Stimulated activated CD8-positive, alpha-beta memory T cell treated with anti-CD3 and anti-CD28 coated beads, Interleukin-7, amount 100 ng/mL, for 1 hour (primary cell): Measurements from ENCODE around the gene PCARE.
"Not testable (repeated sequence)": the region's sequence is repeated elsewhere in the genome, so short reads cannot be mapped to it uniquely, and the experiment has no call there.

Experiments
- DNase-seq, 2 donors: peaks; one replicate each; pipeline ENCODE4 v3.0.0-alpha.2; 2020; ENCODE audit warnings: low read depth in 2 of 2

Gene PCARE

DNA sequence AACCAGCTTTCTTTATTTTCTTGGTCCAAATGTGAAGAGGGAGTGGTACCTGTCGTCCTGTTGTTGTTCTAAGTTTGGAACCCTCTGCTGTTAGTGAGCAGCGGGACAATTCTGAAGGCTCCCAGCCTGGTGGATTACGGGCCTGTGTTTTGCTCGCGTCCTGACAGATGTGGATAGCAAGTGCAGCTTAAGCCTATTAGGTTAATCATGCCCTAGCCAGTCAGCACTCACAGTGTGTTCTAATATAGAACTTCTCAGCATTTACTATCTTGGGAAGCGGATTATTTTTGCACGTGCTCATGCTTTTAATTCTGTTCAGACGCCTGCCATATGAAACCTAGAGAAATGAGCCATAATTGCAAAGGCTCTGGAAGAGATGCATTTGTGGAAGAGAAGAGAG is at the start of gene PCARE:
Gene PCARE, minus strand, starts transcription at position 113 of the 400 bp plus-strand sequence. CDS start 262 bp downstream, outside the sequence.
- no peak for DNase-seq

DNA sequence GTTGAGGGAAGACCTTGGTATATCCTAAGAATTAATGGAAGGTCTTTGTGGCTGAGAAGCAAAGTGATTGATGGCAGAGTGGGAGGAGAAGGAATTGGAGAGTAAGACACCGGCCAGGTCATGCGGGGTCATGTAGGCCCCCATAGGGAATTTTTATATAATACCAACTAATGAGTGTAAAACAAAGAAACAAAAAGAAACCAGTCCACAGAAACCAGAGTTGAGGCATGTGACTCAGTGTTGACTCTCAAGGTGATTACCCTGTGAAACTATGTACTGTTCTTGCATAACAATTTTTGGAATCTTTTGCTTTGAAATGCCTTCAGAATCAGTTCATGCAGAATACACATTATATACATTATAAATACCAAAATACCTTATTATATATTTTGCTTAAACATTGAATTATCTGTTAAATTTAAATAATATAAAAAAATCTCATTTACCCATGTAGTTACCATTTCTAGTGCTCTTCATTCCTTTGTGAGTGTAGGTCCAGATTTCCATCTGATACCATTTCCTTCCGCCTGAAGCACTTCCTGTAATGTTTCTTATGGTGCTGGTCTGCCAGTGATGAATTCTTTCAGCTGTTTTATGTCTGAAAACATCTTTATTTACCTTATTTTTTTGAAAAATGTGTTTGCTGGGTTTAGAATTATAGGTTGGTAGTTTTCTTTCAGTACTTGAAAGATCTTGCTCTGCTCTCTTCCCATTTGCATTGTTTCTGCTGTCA is 49.5 kb upstream of the PCARE start:
- DNase-seq: no peak

DNA sequence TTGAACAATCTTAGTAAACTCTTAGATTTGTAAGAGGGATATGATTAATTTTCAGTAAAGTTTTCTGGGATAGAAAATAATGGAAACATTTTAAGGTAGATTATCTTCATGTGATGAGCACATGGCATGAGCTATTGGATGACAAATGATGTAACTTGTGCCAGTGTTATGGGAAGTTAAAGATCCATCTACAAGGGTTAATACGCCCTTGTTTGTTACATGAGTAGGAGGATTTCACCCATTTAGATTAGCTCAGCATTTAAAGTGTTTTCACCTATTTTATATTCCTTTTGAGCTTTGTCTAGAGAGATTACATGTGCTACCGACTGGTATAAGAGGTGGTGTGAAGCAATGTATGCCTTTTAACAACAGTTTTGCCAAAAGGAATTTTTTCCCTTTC is 46.5 kb upstream of the PCARE start:
- DNase-seq: no peak

DNA sequence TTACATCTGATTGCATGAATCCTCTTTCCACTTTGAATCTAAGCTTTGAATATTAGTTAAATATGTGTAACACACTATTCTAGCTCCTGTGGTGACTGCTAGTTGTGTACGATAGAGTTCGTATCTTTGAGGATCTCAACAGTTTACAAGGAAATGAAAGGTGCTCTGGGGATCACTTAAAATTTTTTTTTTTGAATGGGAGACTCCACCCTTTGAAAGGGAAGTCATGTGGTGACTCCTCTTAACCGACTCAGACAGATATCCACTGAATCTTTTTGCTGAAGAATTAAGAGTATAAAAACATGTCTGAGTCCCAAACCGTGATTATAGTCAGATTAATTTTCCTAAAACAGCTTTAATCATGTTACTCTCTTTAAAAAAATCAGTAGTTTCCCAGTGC is 44.9 kb upstream of the PCARE start:
- no peak for DNase-seq

DNA sequence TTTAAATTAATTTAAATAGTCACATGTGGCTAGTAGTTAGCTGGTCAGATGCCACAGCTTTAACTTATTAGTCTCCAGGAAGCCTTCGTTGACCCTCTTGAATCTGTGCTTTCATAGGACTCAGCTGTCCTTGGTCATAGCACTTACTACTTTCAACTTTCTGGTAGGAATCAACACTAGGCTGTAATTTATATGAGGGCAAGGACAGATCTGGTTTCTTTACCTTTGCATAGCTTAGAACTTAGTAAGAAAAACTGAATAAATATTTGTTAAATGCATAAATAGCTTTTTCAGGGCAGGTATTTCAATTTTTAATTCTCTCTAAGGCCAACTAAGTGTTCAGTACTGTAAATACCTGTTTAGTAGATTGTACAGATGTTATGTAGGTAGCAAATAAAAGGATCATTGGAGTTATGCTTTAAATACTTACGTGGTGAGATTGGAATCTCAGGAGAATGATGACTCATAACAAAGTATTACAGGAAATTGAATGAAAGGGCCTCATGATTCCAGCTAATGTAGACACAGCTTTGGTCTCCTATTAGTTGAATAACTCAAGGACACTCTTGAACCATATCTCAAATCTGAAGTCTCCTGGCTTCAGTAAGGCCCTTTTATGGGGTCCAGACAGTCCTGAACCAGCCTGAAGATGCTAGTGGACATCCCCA is 43.4 kb upstream of the PCARE start:
- no peak for DNase-seq

DNA sequence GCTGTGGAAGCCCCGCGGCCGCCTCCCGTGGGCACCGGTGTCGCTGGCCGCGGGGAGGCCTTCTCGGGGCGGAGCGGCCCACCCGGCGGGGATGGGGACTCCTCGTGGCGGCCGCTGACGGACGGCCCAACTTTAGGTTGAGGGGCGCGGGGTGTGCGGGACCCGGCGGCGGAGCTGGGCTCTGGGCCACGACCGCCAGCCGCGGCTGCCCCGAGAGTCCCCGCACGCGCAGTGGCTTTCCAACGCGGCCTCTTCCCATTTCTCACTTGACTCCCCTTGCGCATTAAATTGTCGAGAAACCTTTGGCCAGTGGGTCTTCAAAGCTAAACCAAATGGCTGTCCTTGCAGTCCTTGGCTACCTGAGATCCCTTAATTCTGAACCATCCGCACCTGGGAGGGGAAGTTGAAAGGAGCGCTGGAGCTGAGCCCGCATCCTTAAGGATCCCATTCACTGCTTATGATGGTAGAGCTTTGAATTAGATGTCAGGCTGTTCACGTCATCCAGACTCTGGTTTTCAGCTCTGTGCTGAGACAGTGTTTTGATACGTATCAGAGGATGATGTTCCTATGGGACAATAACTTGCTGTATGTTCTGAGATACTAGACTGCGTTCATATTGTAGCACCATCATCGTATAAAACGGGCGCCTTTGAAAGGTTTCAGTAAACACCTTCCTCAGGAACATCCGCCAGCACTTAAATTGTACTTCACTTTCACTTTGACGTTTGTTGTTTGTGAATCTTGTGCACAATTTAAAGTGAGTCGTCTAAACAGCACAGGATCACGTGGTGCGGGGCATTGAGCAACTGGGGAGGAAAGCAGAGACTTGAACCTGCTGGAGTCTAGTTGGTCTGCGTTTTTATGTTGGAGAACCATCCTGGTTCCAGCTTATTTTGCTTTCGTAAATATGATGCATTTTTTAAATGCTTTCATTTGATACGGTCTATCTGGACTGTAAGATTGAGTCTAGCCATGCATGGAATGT is 41.8 kb upstream of the PCARE start:
- no peak for DNase-seq

DNA sequence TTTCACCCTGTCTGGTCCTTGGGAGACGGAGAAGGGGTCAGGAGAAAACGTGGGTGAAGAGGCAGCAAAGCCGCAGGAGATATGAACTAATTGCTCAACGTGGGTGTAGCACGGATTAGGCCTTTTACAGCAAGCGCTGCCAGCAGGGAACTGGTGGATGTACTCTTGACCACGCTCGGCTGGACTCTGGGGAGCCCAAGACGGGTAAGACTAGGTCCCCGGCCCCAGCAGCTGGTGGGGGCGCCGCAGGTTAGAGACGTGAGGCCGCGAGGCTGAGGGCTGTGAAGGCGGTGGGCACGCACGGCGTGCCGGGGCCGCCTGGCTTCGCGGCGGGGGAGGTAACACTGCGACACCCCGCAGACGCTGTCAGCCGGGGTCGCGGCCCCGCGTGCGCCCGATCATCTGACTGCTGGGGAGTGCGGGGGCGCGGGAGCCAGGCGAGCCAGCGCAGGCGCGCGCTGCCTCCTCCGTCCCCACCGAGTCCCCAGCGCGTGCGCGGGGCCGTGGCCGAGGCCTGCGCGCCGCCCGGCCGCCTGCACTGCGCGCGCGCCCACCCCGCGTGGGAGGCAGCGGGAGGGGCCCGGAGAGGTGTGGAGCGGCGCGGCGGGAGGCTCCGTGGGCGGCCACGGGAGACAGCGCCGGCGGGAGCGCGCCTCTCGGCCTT is 40.8 kb upstream of the PCARE start, which contains the start of gene CLIP4:
Gene CLIP4, plus strand, starts transcription at position 470 of the 664 bp plus-strand sequence. CDS start 5,974 bp downstream, outside the sequence.
- peak; percentile 46 for DNase-seq

DNA sequence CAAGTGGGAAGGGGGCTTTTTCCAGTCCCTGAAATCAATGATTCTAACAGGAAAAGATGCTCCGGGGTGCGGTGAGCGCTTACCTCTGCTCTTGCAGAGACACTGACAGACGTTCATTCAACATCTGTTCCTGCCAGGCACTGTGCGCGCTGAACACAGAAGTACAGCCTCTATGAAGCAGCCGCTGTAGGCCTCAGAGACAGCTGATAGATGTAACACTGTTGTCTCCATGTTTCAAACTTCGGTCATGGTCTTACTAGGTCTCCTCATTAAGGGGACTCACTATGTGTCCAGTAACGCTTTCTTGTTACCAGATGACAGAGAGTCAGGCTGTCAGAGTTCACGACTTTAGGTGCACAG is 40.2 kb upstream of the PCARE start:
- no peak for DNase-seq

DNA sequence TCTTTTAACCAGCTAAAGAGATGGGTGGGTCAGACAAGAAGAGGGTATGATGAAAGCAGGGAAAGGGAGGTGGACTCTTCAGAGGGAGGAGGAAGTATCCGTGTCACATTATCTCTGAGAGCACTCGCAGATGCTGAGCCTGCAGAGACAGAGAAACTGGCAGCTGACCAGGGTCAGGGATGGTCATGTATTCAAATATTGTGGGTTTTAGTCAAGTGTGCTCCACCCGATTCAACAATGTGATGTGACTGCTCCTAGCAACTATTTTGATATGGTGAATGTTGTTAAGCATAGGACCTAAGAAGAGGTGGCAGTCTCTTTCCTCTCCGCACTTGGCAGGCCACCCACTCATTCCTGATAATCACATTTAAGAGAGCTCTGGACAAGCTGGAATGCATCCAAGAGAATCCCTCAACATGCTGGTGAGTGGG is 39.6 kb upstream of the PCARE start:
- no peak for DNase-seq

DNA sequence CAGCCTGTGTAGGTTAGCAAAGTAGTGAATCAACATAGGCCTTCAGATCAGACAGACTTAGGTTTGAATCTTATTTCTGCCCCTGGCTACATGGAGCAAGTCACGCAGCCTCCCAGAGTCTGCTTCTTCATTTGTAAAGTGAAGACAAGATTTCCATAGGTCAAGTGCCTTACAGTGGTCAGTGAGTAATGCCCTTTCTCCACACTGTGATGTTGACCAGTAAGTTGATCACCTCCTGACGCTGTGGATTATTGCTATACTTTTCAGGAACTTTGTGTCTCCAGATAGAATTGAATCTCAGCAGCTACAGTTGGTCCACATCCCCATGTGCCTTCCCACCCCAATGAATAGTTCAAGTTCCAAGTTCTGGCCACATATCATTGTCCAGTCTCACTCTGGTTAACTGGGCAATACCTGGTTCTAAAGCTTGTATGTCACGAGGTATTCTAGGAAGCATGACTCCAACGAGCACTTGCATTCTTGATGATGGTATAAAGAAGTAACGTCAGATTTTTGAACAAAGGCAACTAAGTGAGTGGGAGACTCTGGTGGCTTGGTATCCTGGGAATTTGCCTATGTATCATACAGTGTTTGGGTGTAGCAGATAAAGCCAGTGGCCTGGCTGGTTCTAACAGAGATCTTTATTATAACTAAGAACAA is 38.8 kb upstream of the PCARE start:
- DNase-seq: no peak

DNA sequence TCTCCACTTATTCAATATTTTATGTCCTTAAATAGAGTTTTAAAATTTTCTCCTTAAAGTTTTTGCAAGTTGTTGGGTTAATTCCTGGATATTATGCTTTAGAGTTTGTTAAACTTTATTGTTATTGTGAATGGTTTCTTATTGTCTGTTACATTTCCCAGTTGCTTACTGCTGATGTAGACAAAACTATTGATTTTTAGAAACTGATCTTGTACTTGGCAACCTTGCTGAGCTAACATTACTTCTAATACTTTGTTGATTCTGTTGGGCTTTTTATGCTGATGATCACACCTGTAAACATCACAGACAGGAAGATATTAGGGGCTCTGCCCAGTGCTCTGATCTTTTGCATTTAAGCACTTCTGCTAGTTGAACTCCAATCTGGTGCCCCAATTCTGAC is 38.1 kb upstream of the PCARE start:
- no peak for DNase-seq

DNA sequence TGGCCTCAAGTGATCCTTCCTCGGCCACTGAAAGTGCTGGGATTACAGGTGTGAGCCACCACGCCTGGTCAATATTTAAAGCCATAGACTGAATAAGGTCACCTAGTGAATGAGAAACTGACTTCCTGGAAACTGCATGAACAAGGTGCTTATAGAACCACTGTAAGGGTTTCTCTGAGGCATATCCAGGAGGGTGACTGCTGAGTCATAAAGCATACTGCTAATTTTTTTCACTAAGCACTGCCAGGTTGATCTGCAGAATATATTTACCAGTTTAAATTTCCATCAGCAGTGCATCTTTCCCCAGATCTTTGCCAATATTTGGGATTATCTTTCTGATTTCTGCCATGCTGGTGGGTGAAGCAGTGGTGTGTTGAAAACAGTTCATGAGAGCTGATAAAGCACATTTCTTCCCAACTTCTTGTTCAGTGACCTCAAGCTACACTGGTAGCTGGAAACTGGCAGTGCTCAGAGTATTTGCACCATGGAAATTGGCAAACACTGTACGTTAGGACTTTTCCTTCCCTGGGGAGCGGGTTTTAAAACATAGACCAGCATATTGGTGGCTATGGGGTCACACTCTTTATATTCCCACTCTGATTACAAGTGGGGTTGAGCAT is 36.7 kb upstream of the PCARE start:
- DNase-seq: no peak

DNA sequence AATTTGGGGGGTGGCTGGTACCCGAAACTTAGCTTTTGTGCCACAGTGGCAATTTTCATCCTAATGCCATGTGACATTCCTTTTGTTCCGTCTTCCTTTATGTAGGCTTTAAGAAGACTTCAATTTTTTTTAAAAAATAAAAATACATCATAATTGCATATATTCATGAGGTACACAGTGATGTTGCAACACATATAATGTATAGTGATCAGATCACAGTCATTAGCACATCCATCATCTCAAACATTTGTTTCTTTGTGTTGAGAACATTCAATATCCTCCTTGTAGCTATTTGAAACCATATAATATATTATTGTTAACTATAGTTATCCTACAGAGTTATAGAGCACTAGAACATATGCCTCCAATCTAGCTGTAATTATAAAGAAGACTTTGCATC is 34.9 kb upstream of the PCARE start:
- no peak for DNase-seq

DNA sequence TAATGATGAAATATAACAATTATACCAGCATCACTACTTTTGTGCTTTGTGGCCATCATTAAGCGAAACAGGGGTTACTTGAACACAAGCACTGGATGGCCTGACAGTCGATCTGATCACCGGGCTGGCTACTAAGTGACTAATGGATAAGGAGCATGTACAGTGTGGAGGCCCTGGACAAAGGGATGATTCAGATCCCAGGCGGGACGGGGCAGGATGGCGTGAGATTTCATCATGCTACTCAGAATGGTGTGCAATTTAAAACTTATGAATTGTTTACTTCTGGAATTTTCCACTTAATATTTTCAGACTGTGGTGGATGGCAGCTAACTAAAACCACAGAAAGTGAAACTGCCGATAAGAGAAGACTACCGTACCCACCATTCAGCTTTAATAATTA is 33.9 kb upstream of the PCARE start:
- DNase-seq: no peak

DNA sequence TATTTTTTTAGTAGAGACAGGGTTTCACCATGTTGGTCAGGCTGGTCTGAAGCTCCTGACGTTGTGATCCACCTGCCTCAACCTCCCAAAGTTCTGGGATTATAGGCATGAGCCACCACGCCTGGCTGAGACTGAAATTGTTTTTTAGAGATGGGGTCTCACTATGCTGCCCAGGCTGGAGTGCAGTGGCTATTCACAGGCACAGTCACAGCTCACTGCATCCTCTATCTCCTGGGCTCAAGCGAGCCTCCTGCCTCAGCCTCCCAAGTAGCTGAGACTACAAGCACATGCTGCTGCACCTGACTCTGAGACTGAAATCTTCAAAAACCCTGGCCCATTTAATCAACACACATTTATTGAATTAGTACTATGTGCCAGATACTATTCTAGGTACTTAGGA is 33.2 kb upstream of the PCARE start:
- not testable (repeated sequence) for DNase-seq

DNA sequence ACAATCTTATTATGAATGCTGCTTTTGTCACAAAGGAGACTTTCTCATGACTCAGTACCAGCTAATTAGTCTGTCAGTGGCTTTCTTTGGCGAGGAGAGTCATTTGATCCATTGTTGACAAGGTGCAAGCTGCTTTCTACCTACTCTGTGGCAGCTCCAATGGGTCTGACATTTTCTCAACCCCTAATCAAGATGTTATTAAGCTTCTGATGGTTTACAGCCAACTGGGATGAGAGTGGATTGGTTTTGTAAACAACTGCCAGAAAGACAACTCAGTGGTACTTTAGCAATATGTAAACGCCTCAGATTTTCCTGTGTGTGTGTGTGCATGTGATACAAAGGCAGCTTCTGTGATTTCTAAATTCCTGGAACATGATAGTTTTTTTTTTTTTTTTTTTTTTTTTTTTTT is 32.7 kb upstream of the PCARE start:
- DNase-seq: no peak

DNA sequence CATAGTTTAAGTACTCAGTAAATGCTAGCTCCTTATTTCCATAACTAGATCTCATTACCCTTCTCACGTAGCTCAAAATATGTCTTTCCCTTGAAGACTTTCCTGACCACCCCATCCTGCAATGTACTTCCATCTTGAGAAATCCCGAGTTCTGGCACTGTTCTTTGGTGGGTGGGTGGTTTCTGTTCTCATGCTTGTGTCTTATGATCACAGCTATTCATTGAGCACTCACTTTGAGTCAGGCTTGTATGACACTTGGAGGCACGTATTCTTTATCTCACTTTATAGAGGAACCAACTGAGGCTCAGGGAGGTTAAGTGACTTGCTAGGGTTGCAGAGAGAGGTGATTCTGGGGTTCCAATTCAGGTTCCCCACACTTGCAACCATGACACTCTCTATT is 31.9 kb upstream of the PCARE start:
- DNase-seq: no peak

DNA sequence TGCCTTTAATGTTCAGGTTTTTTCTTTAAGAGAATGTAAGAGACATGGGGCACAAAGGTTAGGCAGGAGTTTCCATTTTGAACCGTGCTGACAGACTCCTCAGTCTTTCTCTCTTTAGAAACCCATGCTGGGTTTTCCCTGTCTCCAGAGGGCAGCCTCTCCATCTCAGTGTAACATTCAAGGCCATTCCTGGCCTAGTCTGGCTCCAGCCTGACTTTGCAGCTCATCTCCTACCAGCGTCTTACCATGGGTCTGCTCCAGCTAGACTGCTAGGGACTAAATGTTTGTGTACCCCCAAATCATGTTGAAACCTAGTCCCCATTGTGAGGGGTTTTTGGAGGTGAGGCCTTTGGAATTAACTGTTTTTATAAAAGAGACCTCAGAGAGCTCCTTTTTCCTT is 31.1 kb upstream of the PCARE start:
- no peak for DNase-seq

DNA sequence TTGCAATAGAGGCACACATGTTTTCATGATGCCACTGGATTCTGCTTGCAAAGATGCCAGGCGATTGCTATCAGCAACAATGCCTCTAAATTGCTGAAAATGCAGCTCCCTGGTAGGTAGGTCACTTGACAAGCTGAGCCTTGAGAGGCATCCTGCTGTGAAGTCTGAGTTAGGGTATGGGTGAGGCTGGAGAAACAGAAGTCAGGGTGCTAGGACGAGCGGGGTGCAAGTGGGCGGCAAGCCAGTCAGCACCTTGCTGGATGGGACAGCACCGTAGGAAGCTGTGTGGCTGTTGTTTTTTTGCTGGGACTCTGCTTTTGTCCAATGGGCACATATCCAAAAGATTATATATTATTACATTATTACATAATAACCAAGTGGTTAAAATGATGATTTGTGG is 30.4 kb upstream of the PCARE start:
- DNase-seq: no peak

DNA sequence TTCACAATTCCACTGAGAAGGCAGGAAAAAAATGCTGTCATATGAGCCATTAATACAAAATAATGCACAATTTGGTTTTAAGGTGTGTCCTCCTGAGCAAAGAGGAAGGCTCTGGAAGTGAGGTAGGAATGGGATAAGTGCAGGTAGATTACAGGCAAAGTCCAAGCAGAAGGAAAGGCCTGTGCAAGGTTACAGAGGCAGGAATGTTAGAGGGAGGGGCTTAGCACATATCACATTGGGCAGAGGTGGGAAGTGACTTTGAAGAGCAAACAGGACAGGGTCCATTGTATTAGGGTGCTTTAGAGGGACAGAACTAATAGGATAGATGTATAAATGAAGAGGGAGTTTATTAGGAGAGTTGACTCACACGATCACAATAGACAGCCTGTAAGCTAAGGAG is 26.2 kb upstream of the PCARE start:
- no peak for DNase-seq

DNA sequence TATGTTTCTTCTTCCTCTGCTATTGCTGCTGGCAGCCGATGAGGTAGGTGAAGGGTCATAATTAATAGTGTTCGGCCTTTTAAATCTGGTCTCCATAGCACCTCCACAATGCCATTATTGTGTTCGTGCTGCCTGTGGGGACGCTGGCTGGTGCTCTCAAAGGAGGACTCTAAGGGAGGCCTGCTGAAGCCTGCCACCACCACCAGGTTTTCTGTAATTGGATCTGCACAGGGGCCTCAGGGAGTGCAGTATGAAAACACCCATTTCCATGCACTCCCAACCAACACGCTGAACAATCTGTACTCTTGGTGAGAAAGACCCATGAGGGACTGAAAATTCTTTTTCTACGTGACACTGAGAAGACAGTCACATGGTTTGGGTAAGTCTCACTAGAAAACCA is 23.2 kb upstream of the PCARE start:
- no peak for DNase-seq
